Measurements from ENCODE around the gene HES1. TPM values are rescaled to one million over a fixed set of nuclear protein-coding genes. Genes with fewer than 3 reads are reported as not detected.

HES1 gene
- total RNA-seq, 4 donors from 2014 or later: 14.7 to 52.7 (median 27.7) TPM

DNA sequence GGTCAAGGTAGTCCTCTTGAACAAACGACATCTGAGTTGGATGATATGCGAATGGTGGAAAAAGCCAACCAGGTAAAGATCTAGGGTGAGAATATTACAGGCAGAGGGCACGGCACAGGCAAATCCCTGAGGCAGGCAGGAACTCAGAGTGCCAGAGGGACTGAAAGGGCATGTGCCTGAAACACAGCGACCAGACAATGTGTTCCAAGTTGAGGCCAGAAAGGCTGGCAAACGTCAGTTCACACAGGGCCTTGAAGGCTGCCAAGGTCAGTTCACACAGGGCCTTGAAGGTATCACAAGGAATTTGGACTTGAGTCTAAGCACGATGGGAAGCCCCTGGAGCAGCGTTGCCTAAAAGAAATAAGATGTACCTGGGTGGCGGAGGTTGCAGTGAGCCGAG is 20.1 kb downstream of the HES1 start:
- Histone ChIP-seq H3K36me3 (peaks cover 0 to 4% (median 0%) of the 10 kb centered on the region in 3 donors), H3K27ac (no peak overlapping the region), H3K4me3 (no peak overlapping the region), H3K27me3 (peaks cover 0 to 5% of the 10 kb centered on the region in 2 donors), H3K9me3 (peaks cover 0 to 11% (median 0%) of the 10 kb centered on the region in 4 donors), H3K4me1 (no peaks in the 10 kb centered on the region)
- TF ChIP-seq, protein P1, sequence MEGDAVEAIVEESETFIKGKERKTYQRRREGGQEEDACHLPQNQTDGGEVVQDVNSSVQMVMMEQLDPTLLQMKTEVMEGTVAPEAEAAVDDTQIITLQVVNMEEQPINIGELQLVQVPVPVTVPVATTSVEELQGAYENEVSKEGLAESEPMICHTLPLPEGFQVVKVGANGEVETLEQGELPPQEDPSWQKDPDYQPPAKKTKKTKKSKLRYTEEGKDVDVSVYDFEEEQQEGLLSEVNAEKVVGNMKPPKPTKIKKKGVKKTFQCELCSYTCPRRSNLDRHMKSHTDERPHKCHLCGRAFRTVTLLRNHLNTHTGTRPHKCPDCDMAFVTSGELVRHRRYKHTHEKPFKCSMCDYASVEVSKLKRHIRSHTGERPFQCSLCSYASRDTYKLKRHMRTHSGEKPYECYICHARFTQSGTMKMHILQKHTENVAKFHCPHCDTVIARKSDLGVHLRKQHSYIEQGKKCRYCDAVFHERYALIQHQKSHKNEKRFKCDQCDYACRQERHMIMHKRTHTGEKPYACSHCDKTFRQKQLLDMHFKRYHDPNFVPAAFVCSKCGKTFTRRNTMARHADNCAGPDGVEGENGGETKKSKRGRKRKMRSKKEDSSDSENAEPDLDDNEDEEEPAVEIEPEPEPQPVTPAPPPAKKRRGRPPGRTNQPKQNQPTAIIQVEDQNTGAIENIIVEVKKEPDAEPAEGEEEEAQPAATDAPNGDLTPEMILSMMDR (IDR thresholded peaks at IDR 0.05): no peak
- TF ChIP-seq EP300 (IDR thresholded peaks at IDR 0.05) (no peak), POLR2A (IDR thresholded peaks at IDR 0.05) (no peak)
- WGBS, 2 donors: 89 to 90% methylated on average over 9 of the region's 9 CpGs
- DNase-seq (ENCODE audit: low spot score in 2 of 2): no peak

DNA sequence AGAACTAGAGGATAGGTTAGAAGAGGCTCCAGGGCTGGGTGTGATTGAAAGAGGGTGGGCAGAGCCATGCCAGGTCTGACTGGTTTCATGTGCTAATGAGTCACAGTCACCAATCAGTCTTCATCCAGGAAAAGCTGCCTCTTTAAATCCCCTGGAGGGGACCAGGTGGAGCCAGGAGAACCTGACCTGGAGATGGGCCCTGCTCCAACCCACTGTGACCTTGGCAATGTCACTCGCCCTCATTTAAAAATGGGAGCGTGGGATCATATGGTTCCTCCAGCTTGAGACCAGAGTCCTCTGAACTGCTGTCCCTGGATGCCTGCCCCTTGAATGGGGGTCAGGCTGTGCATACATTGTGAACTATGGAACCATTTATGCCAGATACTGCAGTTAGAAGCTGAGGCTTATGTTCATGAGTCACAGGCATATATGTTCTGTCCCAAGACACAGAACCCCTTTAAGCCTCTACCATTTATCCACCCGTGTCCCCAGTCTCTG is 23.0 kb downstream of the HES1 start:
- H3K9me3 ChIP-seq: peaks cover 0 to 8% (median 0%) of the 10 kb centered on the region in 4 donors
- no peaks in the 10 kb centered on the region for H3K4me1 ChIP-seq
- no peak overlapping the region for H3K27ac ChIP-seq
- no peak overlapping the region for H3K4me3 ChIP-seq
- peaks cover 0 to 5% of the 10 kb centered on the region in 2 donors for H3K27me3 ChIP-seq
- 71 to 77% methylated on average over 3 of the region's 3 CpGs for WGBS, 2 donors
- DNase-seq (ENCODE audit: low spot score in 2 of 2): no peak
- H3K36me3 ChIP-seq: peaks cover 0 to 4% (median 0%) of the 10 kb centered on the region in 3 donors
- TF ChIP-seq POLR2A (IDR thresholded peaks at IDR 0.05): no peak
- TF ChIP-seq EP300 (IDR thresholded peaks at IDR 0.05): no peak
- TF ChIP-seq, protein P1 (IDR thresholded peaks at IDR 0.05): no peak

DNA sequence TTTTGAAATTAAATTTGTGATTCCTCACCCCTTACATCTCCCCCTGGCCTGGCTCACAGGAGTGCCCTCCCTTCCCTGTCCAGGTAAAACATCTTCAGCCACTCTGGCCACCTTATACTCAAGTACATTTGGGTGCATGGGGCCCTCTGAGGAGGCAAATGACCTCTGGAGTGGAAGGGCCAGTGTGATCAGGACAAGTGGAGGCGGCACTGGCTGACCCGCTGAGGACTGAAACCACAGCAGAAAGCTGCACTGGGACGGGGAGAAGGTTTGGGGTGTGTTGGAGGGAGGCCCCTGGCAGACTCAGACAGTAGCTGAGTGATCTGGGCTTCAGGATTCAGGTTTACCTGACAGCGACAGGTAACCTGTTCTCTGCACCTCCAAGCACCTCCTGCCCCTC is 24.2 kb downstream of the HES1 start:
- Histone ChIP-seq H3K9me3 (no peaks in the 10 kb centered on the region), H3K4me3 (no peak overlapping the region), H3K27ac (no peak overlapping the region), H3K27me3 (peaks cover 0 to 5% of the 10 kb centered on the region in 2 donors), H3K36me3 (no peaks in the 10 kb centered on the region), H3K4me1 (no peaks in the 10 kb centered on the region)
- 83 to 98% methylated on average over 4 of the region's 4 CpGs for WGBS, 2 donors
- TF ChIP-seq, protein P1 (IDR thresholded peaks at IDR 0.05): no peak
- DNase-seq (ENCODE audit: low spot score in 2 of 2): no peak

DNA sequence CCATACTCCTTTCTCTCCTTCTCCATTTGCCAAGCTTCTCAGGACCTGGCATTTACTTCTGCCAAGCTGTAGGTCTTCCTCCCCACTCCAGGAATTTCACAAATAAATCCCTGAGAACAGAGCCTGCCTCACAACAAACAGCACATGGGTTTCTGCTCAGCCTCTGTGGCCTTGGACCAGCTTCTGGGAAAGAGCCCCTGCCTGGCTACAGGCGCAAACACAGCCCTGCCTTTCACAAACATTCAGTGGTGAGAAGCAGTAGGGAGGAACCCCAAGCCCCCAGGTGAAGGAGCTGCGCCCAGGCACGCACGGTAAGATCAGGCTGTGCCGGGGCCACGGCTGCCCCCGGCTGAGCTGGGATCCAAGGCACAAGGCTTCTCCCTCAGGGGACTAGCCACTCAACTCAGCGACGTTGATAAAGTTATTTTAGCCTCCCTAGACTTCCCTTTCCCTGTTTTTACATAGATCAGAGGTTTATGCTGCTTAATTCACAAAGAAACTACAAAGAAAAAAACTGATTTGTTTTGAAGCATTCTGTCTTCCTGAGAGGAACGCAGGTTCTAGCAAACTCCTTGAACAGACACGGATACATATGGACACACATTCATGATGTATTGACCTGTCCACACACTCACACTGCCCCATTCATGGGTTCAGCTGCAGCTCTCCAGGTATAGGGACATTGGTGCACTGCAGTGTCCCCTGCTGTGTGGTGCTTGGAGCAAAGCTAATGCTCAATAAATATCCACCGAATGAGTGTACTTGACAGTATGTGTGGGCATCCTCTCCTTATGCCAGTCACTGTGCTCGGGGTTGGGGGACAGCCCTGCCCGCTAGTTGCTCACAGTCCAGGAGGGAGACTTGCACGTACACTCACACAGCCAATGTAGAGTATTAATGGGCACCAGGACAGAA is 25.4 kb downstream of the HES1 start:
- Histone ChIP-seq H3K27ac (no peak overlapping the region), H3K4me3 (no peak overlapping the region), H3K4me1 (peaks cover 0 to 6% (median 2%) of the 10 kb centered on the region in 4 donors), H3K27me3 (no peaks in the 10 kb centered on the region), H3K9me3 (no peaks in the 10 kb centered on the region), H3K36me3 (no peaks in the 10 kb centered on the region)
- TF ChIP-seq, protein P1 (IDR thresholded peaks at IDR 0.05): no peak
- TF ChIP-seq POLR2A (IDR thresholded peaks at IDR 0.05): no peak
- TF ChIP-seq EP300 (IDR thresholded peaks at IDR 0.05): no peak
- DNase-seq (ENCODE audit: low spot score in 2 of 2): no peak
- WGBS, 2 donors: 65 to 75% methylated on average over 15 of the region's 15 CpGs

DNA sequence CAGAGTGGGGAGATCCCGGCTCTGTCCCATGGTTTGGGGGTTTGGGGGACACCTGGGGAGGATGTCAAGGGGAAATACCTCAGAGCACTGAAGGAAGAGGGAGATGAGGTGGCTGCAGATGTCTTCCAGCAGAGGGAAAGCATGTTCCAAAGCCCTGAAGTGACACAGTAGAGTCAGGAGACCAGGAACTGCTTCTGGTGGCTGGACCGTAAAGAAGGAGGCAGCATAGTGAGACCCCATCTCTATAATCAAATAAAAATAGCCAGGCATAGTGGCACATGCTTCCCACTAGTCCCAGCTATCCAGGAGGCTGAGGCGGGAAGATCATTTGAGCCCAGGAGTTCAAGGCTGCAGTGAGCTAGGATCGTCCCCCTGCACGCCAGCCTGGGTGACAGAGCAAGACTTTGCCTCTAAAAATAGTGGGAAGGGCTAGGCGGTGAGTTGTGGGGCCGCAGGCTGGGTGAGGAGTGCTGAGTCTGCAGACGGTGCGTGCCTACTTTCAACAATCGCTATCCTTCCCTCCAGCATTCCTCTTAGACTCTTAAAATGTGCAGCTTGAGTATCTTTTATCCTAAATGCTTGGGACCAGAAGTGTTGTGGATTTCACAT is 26.2 kb downstream of the HES1 start:
- TF ChIP-seq POLR2A (IDR thresholded peaks at IDR 0.05) (no peak), EP300 (IDR thresholded peaks at IDR 0.05) (no peak)
- TF ChIP-seq, protein P1 (IDR thresholded peaks at IDR 0.05): no peak
- 74 to 81% methylated on average over 10 of the region's 10 CpGs for whole genome bisulfite sequencing, 2 donors
- Histone ChIP-seq H3K4me3 (no peak overlapping the region), H3K4me1 (peaks cover 0 to 11% (median 3%) of the 10 kb centered on the region in 4 donors), H3K36me3 (no peaks in the 10 kb centered on the region), H3K27me3 (no peaks in the 10 kb centered on the region), H3K9me3 (no peaks in the 10 kb centered on the region), H3K27ac (no peak overlapping the region)
- no peak for DNase-seq (ENCODE audit: low spot score in 2 of 2)

All from tibial nerve (tissue), 4 donors.